GM21360 (cell line): ENCODE results near the gene SERPINB13.

Source experiments
- ATAC-seq: cut with Tn5 transposase; IDR thresholded peaks from one replicate; pipeline ENCODE4 v1.9.1; 2021; ENCODE audit warnings: mild to moderate bottlenecking, moderate library complexity; ENCODE audit not compliant: unreplicated experiment

The SERPINB13 gene, protein sequence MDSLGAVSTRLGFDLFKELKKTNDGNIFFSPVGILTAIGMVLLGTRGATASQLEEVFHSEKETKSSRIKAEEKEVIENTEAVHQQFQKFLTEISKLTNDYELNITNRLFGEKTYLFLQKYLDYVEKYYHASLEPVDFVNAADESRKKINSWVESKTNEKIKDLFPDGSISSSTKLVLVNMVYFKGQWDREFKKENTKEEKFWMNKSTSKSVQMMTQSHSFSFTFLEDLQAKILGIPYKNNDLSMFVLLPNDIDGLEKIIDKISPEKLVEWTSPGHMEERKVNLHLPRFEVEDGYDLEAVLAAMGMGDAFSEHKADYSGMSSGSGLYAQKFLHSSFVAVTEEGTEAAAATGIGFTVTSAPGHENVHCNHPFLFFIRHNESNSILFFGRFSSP

DNA sequence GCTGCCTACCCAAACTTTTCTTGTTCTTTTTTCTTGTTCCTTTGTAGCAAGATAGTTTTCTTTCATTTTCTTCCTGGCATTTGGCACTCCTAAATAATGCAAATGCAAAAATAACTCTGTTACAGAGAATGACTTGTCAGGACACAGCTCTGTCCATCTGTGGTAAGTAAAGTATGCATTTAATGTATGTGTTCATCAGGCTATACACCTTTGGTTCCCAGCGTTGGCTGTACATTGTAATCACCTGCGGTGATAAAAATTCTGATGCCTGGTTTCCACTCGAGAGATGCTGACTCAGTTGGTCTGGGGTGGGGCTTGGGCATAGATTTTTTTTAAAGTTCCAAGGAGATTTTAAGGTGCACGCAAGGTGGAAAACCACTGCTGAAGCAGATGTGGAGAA lies at the start of gene SERPINB13:
Gene SERPINB13 (plus strand): TSS at position 378 of the 400 bp plus-strand sequence. CDS start 1,325 bp downstream, outside the sequence.
- ATAC-seq, result no peak

DNA sequence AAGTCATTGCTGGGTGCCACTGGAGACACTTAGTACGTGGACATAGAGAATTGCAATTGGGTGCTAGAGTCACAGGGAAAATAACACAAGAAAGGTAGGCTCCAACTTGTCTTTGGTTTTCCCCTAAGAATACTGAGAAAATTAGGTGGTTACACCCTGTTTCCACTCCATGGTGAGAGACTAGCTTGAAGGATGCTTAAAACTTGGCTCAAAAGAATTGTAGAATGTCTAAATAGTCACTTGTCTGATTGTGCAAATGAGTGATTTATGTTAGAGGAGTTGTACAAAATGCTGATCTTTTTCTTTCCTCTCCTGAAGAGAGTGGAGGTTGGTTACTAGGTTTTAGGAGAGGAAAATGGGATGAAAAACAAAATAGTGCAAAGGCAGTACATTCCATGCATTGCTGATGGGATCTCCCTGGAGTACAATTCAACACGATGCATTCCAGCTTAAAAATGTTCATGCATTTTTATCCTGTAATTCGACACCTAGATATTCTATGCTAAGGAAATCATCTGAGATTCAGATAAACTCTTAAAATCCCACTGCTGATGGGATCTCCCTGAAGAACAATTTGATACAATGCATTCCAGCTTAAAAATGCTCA lies 47.1 kb upstream of the SERPINB13 start:
- no peak for ATAC-seq

DNA sequence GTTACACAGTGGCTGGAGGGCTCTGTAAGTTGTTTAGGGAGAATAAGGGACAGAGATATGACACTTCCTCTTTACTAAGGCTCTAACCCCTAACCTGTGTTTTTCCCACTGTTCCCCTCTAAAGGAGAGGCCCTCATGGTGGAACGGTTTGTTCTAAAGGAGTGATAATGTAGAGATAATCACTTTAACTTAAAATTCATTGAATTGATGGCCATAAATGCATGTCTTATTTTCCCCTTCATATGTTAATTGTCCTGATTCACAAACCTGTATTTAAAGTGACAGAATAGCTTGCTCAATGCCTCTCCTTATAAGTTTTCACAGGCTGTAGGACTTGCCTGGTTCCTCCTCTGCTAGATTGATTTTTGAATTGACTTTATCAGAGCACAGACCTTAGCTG lies 45.1 kb upstream of the SERPINB13 start, which contains the start of gene SERPINB12:
Gene SERPINB12 (plus strand): TSS at position 301 of the 400 bp plus-strand sequence. CDS start 13,791 bp downstream, outside the sequence.
- ATAC-seq, result no peak

DNA sequence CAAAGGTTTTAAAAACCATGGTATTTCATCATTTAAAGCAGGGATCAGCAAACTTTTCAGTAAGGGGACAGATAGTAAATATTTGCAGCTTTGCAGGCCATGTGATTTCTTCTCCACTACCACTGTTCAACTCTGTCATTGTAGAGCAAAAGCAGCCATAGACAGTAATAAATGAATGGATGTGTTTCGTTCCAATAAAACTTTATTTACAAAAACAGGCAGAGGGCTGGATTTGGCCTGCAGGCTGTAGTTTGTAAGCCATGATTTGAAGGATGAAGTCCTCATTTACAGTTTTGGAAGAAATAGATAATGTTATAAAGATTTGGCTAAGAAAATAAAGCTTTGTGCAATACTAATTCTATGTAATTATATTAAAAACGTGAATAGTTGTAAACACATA lies 43.1 kb upstream of the SERPINB13 start:
- no peak for ATAC-seq

DNA sequence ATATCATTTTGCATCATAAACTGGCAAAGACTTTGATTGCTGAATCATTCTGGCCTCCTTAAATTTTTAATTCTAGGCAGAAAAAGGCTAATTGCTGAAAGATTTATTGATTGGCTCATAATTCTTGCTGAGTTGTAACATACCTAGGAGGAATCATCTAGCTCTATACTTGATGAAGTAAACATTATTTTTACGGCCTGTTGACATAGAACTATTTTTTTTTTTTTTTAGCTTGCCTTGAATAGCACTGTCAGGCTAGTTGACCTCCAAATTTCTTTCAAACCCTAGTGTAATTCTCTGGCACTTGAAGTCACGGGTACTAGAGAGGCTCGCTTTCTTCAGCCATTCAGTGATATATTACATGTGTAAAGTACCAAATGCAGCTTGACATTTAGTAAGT lies 42.1 kb upstream of the SERPINB13 start:
- ATAC-seq, result no peak

DNA sequence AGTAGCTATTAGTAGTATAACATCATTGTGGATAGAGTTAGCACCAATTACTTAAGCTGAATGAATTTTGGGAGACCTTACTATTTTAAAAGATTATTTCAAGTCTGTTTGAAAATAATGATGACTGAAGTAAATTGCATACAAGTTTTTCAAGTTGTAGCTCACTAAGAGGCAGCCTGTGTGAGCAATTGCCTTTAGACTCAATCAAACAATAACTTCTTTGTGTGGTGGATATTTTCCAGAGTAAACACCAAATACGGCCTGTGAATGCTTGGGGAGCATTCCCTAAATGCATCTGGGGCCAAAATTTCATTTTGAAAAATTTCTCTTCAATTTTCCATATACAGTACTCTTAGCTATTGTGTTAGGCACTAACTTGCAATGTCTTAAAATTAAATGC lies 37.1 kb upstream of the SERPINB13 start:
- ATAC-seq, result no peak

DNA sequence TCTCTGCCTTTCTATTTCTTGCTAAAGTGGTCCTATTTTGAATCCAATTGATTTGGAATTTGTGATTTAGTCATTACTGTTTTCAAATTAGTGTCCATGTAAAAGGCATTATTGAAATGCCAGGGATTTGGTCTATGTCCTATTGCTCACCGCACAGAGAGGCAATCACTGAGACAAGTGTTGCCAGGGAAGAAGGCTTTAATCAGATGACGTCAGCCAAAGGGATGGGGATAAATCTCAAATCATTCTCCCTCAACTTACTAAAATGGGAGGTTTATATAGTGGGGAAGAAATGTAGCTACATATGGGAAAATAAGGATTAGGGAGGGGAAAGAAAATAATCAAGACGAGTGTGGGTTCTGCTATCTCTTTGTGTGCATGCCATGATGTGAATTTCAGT lies 35.4 kb upstream of the SERPINB13 start:
- no peak for ATAC-seq

DNA sequence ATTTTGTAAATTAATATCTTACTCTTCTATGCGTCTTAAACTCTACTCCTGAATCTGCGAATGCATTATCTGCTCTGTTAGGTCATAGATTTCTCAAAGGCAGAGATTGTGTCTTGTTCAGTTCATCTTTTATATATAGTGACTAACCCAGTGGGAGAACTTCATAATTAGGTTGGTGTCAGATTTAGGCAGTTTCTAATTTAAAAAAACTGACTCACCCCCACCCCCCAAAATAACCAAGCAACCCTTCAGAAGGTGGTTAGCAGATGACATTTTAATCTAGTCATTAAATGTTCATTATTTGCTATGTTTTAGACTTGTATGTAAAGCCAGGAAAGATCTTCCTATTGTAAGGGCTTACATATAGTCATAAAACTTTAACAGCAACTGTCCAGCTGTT lies 34.6 kb upstream of the SERPINB13 start:
- ATAC-seq, result no peak

DNA sequence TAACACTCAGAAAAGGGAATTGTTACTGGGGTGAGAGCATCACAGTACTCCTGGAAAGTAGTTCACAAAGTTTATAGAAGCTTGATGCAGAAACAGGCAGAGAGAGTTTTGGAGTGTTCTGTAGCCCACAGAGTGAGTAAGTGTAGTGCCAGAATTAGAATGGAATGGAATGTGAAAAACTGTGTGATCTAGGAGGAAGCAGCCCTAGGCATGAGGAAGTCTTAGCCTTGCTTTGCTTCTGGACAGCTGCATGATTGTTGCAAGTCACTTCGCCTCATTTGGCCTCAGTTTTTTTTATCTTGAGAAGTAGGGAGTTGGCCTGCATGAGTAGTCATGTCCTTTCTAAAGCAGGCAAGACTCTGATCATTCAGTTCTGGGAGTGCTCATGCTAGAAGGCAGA lies 34.1 kb upstream of the SERPINB13 start:
- ATAC-seq, result no peak

DNA sequence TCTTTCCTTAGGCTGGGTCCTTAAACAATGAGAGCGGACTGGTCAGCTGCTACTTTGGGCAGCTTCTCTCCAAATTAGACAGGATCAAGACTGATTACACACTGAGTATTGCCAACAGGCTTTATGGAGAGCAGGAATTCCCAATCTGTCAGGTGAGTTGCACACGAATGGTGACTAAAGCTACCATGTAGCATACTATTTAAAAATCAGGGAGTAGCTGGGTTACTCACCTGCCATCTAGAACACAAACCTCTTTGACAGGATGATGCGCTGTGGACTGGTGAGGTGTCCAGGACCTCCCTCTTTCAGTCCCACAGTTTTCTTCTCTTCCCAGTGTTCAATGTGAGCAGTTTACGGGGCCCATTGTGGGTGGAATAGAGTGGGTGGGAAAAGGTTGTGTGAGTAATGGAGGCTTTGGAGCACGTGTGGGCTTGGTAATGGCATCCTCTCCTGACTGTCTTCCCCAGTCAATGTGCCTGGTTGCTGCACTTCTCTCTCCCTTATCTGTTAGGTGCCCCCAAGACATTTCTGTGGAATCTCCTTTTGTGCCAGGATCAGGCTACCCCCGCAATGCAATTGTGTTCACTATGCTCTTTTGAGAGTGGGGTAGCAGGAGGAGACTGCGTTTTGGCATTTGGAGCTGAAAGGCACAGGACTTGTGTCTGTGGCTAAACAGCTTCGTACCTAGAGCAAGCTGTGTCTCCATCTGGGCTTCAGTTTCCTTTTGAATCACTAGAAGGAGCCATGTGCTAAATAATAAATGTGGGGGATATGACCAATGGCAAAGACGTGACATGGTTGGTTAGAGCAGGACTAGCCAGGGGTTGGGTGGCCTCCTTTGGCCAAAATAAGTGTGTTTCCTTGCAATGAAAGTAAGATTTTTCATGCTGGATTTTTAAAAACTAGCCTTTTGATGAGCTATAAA lies 27.3 kb upstream of the SERPINB13 start:
- no peak for ATAC-seq

DNA sequence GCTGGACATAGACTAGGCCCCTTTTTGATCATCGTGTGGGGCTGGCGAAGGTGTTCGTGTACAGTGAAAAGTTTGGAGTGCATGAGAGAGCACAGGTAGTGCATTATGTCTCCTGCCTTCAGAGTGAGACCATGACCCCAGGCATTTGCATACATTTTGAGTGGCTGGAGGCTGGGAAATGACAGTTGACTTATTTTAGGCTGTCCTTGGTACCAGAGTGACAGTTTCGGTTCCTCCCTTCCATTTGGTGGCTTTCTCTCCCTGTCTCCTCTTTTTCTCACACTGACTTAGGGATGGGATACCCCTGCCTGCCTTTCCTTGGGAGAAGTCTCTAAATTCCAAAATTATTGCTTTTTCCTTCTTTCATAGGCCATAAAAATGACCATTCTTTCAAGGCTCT lies 24.9 kb upstream of the SERPINB13 start:
- ATAC-seq, result peak; percentile 90

DNA sequence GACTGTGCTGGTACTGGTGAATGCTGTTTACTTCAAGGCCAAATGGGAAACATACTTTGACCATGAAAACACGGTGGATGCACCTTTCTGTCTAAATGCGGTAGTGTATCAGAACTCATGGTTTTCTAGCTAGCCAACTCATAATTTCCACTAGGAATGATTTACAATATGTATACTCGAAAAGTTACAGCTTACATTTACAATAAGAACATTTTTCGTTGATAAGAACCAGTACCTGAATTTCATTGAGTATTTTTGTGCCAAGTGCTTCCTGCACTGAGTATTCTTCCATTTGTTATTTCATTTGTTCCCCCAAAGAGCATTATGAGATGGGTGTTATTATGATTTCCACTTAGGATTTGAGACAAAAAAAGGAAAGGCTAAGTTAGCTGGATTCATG lies 23.1 kb upstream of the SERPINB13 start:
- ATAC-seq, result no peak

DNA sequence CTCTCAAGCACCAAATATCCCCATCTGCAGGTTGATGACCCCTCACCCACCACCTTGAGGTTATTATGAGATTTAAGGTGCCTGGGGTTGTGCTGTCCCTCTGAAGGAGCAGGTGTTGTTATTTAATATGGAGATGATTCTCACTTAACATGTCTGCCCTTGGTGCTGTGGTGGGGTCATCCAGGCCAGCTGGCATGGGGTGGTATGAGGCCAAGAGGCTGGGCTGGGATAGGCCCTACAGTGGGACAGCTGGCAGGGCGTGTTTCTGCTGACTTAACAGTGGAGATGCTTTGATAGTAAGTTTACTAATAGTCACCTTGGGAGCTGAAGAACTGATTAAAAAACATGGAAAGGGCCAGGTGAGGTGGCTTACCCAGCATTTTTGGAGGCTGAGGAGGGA lies 22.6 kb upstream of the SERPINB13 start:
- ATAC-seq, result no peak

DNA sequence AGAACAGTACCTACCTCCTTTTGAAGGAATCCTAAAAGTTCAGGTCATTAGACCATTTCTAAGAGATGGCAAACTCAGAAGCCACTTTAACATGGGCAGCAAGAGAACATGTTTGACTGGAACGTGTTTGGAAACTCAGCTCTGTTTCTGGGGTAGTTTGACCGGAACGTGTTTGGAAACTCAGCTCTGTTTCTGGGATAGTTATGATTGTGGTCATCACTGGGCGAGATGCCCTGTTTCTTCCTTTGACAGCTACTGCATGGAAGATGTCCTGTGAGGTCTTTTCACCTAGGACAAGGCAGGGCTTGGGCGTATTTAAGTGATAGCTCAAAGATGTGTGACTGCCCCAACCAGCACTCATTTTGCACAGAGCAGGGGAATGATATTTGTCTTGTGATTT lies 19.9 kb upstream of the SERPINB13 start:
- no peak for ATAC-seq

DNA sequence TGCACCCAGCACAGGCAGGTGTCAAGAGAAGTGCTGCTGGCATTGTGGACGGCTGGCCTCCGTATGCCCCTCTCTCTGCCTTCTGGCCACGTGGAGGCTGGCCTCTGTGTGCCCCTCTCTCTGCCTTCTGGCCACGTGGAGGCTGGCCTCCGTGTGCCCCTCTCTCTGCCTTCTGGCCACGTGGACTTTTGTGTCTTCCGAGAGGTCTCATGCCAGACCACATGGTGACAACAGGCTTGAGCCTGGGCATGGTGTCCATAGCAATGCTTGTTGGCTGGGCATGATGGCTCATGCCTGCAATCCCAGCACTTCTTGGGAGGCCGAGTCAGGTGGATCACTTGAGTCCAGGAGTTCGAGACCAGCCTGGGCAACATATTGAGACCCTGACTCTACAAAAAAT lies 19.3 kb upstream of the SERPINB13 start:
- no peak for ATAC-seq

DNA sequence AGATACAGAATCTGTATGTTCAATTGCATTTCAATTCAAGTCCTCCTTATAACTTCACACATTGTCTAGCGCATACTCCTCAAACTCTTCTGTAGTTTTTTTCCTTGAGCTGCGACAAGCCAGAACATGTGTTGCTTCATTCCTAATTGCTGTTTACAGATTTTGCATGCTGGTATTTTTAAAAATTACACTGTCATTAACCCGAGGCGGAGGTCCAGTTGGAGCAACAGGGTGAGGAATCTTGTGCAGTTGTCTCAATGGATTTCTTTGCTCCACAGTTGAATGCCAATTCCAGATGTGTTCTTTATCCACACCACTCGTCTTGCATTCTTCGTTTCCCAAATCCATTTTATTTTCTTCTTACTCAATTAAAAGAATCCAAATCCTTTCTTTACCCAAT lies 16.4 kb upstream of the SERPINB13 start:
- no peak for ATAC-seq

DNA sequence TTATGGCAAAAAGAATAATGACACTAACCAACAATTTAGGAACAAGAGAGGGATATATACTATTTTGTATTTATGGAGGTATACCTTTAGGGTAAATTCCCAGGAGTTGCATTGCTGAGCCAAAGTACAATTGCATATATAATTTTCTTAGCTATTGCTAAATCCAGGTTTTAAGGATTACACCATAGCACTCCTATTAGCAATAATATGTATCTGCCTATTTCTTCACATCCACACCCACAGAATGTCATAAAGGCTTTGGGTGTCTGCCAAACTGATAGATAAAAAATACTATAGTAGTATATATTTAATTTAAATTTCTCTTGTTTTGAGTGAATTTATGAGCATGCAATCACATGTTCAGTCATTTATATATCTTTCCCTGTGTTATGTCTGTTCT lies 11.5 kb upstream of the SERPINB13 start:
- no peak for ATAC-seq

DNA sequence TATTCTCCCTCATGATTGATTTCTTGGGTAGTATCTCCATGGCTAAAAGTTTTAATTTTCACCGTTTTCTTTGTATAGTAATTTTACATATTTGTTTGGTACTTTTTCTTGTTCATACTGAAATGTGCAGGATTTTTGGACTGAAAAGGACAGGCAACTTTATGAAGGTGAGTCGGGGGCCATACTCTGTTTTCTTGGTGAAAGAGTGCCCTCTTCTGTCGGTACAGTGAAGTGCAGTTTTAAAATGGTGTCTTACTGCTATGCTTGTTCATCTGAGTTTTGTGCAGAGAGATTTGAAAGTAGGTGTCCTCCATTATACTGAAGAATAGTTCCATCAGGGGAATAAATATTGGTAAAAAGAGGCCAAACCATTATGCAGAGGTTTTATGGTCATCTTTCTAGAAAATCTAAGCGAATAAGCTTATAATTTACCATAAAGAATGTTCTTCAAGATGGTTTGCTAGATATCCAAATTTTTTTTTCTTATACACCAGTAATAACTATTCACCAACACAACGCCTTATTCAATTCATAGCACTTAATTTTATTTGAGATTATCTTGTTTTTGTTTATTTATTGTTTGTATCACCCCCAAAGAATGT lies 8.7 kb upstream of the SERPINB13 start:
- no peak for ATAC-seq

DNA sequence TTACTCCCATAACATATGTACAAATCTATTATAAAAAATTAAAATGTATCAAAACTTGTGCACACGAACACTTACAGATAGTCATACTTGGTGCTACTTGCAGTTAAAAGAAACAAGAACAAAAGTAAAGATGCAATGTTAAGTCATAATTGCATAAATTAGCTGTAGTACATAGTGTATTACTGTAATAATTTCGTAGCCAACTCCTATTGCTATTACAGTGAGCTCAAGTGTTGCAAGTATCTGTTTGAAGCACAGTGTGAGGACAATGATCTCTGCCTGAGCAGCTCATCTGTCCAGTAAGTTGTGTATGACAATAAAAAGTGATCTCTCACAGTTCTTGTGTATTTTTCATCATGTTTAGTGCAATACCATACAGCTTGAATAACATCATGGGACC lies 7.5 kb upstream of the SERPINB13 start:
- ATAC-seq, result no peak

DNA sequence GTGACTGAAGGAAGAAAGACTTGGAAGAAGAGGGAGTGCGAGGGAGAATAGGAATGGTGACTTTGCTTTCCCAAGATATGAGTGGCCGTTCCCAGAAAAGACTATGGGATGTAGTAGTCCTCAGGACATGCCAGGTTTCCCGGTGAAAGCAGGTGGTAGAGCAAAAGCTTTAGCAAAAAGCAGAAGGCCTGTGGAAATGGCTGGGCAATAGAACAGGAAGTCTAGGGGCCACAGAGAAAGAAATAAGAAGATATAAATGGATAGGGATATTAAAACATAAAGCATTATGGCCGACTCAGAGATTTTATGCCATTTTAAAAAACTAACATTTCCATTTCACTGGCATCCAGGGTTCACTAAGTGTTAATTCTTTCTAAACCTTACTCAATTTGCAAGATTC lies 1.2 kb upstream of the SERPINB13 start:
- ATAC-seq, result no peak

DNA sequence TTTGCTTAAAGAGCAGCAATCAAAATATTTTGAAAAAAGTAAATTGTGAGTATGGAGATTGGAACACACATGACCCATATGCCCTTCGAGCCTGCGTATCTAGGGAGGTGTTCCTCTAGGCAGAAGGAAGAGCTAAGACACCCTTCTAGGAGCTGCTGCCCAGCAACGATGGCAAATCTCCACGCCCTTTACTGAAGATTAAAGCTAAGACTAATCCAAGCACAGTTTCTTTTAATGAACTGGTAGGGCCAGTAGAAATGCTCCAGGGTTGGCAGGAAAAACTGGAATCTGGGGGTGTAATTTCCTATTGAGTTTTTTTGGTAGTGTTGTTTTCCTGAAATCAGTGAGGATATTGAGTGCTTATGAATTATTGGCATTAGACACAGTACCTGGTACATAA lies 712 bp upstream of the SERPINB13 start:
- ATAC-seq, result no peak
